SW 1271 (cell line): ENCODE measurements around the gene NR6A1.
"Not testable (repeated sequence)": the region's sequence is repeated elsewhere in the genome, so short reads cannot be mapped to it uniquely, and the experiment has no call there.

ENCODE experiments used
- DNase-seq, 2 experiments: peaks; one replicate each; lab custom pipeline; 2025; lab: John Stamatoyannopoulos, UW

Gene NR6A1

DNA sequence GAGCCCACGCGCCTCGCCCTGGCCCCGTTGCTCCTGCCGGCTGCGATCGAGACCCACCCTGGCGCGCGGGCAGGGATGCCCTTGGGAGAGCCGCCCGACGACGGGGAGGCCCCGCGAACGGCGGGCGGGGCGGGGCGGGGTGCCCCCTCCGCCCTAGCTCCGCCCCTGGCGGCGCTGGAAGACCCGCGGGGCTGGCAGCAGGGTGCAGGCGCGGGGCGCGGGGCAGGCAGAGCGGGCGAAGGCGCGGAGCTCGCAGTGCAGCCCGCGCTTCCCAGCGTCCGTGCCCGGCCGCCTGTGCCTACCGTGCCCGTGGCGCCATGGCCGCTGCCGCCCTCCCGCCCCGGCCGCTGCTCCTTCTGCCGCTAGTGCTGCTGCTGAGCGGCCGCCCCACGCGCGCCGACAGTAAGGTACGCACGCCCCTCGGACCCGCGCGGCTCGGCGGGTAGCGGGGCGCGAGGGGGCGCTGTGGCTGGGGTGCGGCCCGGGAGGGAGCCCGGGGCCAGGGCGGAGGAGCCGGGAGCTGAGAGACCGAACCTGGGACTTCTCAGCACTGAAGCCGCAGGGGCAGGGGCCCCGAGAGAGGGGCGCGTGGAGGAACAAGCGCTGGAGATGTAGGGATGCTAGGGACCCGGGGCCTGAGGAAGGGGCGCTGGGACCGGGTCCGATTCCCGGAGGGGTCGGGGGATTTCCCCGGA, 6.0 kb upstream of the NR6A1 start, which contains the start of gene OLFML2A:
Gene OLFML2A (plus strand): TSS at position 180 of the 695 bp plus-strand sequence. CDS start 138 bp downstream, at position 318.
- no peak for DNase-seq

DNA sequence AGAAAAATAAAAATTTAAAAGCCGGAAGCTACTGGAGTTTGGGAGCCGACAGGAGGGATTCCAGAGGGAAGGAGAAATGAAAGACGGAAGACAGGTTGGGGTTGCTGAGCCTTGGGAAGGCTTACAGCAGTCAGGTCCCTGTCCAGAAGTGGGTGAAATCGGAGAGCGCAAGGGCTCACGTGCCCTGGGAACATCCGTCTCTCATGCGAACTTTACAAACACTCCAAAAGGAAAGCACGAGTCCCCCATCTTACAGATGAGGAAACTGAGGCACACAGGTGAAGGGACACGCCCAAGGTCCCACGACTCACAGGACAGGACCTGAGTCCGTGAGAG, 5.5 kb upstream of the NR6A1 start:
- no peak for DNase-seq

DNA sequence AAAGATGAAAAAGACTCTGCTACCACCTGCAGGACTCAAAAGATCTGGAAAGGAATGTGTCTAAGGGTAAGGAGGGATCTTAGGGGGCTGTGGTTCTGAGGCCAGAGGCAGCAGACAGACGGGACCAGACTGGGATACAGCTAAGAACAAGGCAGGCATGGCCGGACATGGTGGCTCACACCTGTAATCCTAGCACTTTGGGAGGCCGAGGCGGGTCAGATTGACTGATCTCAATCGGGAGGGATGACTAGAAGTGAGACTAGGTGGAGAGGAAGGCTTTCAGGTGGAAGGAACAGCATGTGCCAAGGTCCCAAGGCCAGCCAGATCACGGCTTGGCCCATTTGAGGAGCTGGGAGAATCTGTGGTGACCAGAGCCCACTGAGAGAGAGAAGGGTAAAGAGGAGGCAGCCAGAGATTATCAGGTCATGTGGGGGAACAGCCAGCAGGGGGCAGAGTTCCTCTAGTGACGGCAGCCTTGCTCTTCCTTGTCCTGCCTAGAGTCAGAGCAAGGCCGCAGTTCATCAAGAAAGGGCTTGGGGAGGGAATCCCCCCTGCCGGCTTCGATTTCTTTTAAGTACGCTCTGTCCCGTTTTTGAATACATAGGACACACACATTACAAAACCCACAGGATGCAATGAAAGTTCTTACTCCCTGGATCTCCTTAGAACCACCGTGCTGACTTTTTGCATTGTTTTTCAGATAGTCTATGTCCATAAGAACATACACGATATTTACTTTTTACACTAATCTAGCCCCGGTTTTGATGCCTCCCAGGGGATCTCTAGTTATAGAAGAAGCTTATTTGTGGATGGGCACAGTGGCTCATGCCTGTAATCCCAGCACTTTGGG, 3.2 kb upstream of the NR6A1 start:
- peak in 1 of 2 experiments; percentile 68 for DNase-seq

DNA sequence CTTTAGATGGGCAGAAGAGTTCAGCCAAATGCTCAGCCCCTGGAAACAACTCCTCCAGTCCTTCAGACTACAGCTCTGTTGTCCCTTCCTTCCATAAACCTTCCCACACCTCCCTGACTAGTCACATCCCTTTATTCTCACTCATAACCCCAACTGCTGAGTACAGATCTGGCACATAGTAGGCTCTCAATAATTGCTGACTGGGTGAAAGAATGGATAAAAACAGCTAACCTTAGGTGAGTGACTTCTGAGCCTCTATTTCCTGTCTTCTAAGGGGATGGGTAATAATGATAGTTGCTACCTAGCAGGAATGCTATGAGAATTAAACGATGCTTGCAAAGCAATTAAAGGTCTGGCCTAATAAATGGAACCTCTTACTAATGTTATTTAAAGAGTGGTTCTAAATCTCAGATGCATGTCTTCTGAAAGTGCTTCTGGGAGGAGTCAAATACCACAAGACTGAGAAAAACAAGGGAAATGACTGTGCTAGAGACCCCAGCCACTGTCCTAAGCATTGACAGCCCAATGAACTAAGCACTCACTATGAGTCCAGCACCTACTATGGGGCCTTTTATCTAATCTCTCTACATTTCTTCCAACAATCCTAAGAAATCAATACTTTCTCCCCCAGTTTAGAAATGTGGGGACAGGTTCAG, 2.5 kb upstream of the NR6A1 start:
- DNase-seq = no peak

DNA sequence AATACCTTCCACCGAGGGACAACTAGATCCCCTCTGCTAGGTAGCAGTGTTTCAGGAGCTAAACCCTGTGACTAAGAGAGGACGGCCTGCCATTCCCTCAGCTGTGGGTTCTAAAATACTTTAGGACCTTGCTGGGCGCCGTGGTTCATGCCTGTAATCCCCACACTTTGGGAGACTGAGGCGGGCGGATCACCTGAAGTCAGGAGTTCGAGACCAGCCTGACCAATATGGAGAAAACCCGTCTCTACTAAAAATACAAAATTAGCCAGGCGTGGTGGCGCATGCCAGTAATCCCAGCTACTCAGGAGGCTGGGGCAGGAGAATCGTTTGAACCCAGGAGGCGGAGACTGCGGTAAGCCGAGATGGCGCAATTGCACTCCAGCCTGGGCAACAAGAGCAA, 1.8 kb upstream of the NR6A1 start:
- not testable (repeated sequence) for DNase-seq

DNA sequence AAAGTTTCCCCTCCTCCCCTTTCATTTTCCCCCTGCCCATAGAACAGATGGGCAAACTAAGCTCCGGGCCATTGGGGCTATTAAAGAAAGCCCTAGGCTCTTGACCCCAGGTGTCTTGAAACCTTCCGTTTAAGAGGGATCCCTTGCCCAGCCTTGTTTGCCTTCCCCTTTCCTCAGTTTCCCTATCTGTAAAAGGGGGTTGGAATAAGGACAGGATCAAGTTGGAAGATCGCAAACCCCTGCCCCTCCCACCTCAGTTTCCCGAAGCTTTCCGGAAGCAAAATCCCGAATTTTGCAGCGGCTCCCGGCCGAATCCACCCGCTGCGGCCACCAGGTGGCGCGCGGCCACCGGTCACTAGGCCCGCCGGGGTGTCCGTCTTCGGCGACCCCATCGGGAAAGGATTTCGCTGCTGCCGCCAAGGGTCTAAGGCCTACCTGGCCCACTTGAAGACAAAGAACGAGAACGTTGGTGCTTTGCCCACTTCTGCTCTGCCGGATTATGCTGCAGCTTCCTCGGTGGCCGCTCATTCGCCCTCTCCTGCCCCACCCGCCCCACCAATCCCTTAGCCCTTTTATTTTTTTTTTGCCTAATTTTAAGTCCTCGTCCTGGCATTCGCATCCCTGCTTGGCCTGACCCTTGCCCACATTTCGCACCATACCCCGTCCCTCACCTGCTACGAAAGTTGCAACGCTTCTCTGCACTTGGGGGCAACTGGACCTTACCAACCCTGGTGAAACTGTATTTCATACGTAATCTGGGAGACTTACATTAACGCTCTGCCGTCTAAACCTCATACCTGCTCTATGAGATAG, 962 bp upstream of the NR6A1 start:
- peak in 1 of 2 experiments; percentile 72 for DNase-seq

DNA sequence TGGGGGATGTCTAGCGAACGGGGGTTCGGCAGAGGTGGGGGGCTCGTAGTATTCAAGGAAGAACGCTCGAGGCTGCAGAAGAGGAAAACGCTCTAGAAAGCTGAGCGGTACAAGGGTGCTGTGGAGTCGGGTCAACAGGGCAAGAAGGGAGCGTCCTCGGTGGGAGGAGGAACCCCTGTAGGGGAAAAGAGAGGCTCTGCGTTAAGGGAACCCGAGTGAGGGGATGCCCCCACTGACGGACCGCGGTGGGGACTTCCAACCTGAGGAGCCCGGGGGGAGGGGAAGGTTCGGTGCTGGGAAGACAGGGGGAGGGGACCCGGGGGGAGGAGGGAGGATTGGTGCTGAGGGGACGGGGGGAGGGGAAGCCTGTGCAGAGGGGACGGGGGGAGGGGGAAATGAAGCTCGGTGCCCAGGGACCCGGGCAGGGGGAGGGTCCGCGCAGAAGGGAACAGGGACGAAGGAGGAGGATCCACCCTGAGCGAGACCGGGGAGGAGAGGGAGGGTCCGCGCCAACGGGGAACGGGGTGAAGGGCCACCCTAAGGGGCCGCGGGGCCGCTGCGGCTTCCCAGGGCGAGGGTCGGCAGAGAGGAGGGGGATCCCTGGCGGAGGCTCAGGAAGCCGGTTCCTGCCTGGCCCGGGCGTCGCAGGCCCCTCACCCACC, 621 bp downstream of the NR6A1 start:
- DNase-seq = no peak

DNA sequence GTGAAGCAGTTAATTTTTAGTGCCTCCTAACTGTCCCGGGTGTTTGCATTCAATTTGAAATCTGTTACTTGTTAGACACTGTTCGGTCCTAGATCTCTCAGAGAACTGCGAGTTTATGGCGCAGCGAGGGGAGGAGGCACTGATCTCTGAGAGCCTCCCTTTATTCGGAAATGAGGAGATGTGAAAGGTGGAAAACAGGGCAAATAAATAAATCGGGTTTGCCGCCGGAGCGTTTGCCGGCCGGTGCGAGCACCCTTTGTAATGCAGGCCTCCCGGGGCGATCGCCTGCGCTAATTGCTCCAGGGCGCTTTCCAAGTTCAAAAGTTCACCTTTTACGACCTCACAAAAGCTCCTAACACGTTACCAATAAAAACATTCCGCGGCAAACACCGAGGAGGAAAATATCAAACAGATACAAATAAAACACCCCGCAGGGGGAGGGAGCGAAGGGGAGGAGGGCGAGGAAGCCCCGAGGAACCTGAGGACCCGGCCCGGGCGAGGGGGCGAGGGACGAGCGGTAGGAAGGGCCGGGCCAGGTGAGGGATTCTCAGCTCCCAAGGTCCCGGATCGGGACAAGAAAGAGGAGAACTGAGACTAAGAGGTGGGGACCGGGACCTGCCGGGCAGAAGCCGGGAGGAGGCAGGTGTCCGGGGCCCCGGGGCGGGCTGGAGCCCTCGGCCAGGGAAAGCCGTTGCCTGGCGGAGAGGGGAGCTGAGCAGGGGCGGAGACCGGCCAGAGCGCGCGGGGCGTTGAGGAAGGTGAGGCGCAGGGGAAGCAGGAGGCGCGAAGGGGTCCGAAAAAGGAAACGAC, 1.4 kb downstream of the NR6A1 start:
- DNase-seq = no peak

DNA sequence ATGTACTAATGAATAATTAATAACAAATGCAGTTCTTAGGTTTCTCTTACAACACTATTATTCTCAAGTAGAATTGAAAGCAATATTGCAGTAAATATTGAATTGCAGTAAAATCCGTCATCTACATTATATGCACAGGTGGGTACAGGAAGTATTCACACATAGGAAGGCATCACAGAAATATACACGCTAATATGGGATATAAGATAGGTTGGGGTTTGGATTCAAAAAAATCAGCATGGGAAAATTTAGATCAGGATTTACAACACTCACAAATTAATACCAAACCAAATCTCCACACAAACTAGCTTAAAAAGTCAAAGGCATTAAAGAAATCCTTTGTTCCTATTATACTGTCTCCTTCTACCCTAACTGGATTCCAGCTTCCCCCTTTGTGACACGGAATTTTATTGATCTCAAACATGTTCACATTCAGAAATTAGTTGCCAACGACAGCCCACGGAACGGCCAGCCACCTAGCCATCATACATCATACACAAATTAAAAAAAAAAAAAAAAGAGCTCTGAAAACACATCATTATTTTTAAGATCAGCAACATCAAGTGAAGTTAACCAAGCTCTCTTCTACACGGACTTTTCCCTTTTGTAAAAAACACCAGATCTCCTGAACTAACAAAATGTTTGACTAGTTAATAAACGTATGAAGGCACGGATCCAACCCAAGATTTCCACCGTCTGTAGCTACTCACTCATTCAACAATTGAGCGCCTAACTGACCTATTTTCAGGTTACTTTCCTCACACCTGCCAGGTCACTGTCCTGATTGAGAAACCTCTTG, 2.2 kb downstream of the NR6A1 start:
- no peak for DNase-seq

DNA sequence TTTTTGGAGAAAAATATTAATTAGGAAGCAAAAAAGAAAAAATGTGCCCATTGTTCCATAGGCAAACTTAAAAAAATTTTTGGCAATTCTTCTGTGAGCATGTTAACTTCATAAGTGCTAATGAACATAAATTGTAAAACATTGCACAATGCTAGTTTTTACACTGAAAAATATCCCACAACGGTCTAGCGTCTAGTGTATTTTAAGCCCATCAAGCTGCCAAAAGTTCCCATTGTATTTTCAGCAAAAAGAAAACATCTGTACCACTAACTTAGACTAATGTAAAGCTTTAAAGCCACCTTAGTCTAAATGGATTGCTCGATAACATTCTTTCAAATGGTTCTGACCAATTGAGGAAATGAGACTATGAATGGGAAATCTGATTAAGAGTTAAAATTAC, 2.8 kb downstream of the NR6A1 start:
- DNase-seq = no peak

DNA sequence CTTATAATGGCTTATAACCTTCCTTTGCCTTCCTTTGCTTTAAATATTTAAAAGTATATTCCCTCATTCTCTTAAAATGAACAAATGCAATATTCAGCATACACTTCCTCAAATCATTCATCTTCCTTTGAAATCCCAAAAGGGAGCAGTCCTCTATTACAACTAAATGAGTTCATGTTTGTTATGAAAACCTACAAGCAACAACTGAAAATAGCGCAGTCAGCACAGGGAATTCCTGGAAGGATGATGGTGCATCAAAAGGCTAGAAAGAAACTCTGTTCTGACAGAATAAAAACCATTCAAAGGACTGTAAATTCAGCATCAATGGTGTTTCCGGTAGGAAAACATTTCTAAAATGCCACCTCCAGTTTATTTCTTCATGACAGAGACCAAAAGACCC, 3.3 kb downstream of the NR6A1 start:
- DNase-seq = no peak

DNA sequence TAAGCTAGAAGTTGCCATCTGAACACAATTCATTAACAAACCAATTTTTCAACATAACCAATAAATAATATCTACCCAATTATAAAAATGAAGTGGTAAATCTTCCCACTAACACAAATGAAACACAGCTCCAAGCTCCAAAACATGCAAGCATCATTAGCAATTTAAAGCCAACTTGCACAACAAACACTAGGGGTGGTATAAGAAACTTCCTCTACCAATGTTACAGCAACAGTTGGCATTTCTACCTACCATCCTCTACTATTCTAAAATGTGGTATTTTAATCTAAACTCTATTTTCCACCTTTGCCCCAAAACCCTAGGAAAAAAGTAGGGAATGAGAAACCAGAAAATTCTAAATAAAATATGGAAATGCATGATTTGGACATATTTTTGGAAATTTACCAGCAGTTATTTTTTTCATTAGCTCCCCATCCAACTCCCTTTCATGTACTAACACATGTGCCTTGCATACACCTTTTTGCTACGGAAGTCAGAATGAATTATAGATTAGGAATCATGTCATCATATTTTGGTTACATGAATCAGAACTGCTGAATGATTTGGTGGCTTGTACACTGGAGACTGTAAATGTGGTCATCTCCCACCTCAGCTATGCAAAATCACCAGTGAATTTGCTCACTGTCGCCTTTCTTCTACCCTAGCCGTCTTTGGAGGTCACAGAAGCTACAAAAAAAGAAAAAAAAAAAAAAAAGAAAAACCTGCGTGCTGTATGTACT, 4.1 kb downstream of the NR6A1 start:
- DNase-seq = no peak

DNA sequence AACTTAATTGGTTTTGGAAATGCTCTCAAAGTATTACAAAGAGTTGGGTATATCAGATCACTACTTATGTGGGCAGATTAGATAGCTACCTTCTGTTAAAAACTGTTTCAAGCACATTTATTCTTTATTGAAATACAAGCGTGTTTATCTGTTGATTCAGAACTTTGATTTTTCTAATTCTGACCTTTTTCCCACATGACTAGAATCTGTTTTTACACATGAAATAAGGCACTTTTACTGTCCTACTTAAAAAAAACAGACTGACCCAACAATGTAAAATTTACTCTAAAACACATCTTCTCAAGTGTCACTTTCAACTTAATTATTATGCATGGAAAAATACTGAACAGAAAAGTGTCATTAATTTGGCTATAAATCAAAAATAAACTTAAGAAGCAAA, 4.8 kb downstream of the NR6A1 start:
- DNase-seq = no peak

DNA sequence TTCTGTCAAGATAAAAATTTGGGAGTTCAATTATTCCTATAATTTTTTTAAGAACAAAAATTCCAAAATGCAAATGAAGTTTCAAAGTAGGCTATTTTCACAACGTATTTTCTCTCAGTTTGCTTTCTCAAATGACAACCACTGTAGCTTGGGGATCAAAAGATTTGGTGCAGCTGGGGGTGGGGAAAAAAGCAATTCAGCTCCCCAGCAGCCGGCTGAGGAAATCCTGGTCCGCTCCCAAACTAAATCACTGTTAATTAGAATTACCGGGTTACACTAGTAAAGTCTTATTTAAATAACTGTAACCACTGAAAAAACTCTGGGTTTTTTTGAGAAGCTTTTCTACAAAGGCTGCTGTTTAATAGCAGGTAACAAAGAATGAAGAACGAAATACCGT, 5.7 kb downstream of the NR6A1 start:
- no peak for DNase-seq

DNA sequence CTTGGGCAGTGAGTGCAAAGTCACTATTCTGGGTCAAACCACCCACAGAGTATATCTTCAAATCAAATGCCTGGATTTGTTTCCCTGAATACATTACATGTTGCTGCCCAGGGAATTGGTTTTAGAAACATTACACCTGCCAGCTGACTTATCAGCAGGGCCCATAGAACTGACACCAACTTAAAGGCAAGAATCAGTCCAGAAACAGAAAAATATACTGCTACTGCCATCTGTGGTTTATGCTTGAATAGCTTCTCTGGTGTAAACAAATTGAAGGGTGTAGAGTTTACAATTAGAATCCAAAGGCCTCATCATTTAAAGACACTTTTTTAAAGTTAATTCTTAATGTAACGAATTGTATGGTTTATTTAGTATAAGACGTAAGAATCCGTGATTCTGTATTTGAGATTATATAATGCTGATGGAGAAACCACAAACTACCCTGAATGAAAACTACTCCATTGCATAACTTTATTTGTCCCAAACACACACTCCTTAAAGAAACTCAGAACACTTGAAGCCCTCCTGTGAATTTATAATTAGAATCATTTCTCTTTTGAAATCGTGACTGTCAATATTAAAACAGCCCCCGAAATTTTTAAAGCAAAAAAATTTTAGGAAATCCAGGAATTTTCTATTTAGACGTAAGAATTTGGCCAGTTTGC, 6.2 kb downstream of the NR6A1 start:
- peak in 1 of 2 experiments; percentile 56 for DNase-seq

DNA sequence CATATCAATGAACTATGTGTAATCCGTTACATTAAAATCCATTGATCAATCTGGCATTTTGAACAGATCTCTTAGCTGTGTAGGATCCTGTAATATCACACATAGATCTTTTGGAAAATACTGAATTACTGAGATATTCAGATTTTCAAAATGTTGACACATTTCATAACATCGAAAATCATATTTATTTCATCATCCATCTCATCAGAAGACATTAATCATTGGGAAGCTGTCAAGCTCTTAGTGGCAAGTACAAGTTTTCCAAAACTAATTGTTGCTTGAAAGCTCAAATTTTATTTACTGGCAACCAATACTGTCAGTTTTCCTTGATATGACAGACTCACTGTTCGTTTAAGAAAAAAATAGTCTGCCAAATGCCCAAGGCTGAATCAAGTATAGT, 8.5 kb downstream of the NR6A1 start:
- no peak for DNase-seq

DNA sequence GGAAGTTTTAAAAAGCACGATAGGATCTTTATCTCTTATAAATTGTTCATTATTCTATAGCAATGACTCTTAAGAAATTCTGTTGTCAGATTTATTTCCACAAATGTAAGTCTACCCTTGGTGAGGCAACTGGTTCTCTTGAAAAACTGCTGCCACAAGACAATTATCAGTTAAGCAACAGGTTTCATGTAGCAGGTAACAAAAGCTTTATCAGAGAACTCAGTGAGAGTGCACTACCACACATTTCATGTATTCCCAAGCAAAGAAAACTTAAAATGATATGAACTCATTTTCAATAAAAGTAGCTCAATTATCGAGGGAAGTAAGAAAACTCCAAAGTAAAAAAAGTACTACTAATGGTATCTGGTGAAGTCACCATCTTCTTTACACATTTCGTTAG, 9.4 kb downstream of the NR6A1 start:
- DNase-seq = no peak

DNA sequence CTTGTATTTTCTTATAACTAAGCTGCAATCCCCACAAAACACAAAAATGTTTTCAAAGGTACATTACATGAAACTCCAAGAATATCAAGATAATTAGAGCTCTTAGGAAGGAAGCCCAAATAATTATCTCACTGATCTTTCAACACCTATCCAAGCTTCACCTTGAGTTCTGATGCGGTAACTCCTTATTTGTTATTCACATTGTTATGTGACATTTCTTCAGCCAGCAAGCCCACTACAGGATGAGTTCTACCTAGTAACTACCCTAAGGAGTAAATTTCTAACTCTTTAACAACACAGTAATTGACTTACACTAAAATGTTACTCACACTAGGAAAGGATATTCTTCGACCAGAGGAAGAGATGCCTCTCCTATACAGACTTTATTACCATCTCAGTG, 9.9 kb downstream of the NR6A1 start:
- no peak for DNase-seq

DNA sequence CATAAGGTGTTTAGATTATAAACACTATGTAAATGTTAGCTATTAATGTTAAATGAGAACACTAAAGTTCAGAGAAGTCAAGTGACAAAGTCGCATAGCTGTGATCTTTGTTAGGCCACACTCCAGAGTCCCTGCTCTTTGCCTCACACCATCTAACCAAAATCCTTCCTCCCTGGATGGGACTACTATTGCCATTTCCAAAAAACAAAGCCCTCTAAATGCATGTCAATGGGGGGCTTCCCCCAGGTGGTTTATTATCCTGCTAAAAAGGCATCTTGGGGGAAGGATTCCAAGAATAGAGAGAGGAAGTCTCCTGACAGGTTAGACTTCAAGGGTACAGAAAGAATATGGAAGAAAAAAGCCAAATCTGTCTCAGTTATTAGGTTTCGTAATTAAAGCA, 10.4 kb downstream of the NR6A1 start:
- no peak for DNase-seq
